ENCODE results near the gene ESF1. TPM values are rescaled to one million over a fixed set of nuclear protein-coding genes. Genes with fewer than 3 reads are reported as not detected.

ESF1 gene, protein sequence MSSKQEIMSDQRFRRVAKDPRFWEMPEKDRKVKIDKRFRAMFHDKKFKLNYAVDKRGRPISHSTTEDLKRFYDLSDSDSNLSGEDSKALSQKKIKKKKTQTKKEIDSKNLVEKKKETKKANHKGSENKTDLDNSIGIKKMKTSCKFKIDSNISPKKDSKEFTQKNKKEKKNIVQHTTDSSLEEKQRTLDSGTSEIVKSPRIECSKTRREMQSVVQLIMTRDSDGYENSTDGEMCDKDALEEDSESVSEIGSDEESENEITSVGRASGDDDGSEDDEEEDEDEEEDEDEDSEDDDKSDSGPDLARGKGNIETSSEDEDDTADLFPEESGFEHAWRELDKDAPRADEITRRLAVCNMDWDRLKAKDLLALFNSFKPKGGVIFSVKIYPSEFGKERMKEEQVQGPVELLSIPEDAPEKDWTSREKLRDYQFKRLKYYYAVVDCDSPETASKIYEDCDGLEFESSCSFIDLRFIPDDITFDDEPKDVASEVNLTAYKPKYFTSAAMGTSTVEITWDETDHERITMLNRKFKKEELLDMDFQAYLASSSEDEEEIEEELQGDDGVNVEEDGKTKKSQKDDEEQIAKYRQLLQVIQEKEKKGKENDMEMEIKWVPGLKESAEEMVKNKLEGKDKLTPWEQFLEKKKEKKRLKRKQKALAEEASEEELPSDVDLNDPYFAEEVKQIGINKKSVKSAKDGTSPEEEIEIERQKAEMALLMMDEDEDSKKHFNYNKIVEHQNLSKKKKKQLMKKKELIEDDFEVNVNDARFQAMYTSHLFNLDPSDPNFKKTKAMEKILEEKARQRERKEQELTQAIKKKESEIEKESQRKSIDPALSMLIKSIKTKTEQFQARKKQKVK
- 7.4 and 13.8 TPM in 2 replicates for total RNA-seq

DNA sequence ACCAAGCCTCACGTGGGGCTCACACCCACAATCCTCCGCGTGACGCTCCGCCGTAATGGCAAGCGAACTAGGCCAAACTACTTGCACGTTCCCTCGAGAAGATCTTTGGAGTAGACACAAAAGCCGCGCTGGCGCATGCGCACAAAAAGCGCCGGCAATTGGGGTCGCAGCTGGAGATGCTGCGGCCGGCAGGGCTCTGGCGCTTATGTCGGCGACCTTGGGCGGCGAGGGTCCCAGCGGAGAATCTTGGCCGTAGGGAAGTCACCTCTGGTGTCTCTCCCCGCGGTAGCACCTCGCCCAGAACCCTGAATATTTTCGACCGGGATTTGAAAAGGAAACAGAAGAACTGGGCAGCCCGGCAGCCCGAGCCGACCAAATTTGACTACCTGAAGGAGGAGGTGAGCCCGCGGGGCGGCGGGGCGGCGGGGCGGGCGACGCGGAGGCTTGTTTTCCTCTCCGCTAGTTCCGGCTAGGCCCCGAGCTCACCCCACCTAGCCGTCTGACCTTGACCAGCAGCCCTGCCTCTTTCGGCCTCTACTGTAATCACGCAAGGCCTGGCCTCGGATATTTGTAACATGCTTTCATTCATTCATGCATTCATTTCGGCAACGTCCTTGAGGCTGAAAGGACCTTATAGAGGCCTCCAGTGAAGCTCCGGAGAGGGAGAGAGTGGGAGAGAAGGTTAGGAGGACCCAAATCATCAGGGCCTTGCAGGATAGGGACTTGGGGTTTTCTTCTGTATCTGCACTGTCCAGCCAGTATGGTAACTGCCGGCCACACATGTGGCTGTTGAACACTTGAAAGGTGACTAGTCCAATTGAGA lies at the start of gene ESF1, which contains the start of gene NDUFAF5:
ESF1 (minus strand) TSS at position 27 of the 823 bp plus-strand sequence. CDS start 1,779 bp downstream, outside the sequence.
NDUFAF5 (plus strand) TSS at position 136 of the 823 bp plus-strand sequence; CDS start at position 177, 41 bp downstream.
- peak within 1 kb of the TSS; percentile 98 for H3K4me3 ChIP-seq (ENCODE audit: low read depth, low read length)
- DNase-seq (ENCODE audit: low read depth), result peak; percentile 97
- TF ChIP-seq CTCF (IDR thresholded peaks at IDR 0.05; ENCODE audit: insufficient read depth, low read depth, low read length), result no peak

GRCh38 chr20:13831476-13831875 lies 46.8 kb upstream of the ESF1 start:
- DNase-seq (ENCODE audit: low read depth), result no peak
- no peak for TF ChIP-seq CTCF (IDR thresholded peaks at IDR 0.05; ENCODE audit: insufficient read depth, low read depth, low read length)
- H3K4me3 ChIP-seq (ENCODE audit: low read depth, low read length), result no peak overlapping the region

GRCh38 chr20:13825465-13825864 lies 40.7 kb upstream of the ESF1 start:
- DNase-seq (ENCODE audit: low read depth), result no peak
- TF ChIP-seq CTCF (IDR thresholded peaks at IDR 0.05; ENCODE audit: insufficient read depth, low read depth, low read length), result no peak
- H3K4me3 ChIP-seq (ENCODE audit: low read depth, low read length), result no peak overlapping the region

DNA sequence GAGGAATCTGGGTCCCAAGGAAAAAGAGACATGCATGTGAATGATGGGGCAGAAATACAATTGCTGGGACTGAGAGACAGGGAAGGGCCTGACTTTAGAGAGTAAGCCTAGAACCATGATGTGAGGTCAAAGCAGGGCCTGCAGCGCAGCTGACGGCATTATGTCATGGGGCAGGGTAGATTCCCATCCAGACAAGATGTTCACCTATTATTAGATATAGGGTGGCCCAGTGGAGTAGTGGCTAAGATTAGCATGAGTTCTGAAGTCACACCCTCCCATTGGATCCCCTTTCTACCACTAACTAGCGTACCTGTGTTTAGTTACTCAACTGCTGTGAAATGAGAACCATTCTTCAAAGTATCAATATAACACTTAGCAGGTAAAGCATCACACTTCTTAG lies 39.7 kb upstream of the ESF1 start:
- H3K4me3 ChIP-seq (ENCODE audit: low read depth, low read length), result no peak overlapping the region
- no peak for DNase-seq (ENCODE audit: low read depth)
- TF ChIP-seq CTCF (IDR thresholded peaks at IDR 0.05; ENCODE audit: insufficient read depth, low read depth, low read length), result no peak

DNA sequence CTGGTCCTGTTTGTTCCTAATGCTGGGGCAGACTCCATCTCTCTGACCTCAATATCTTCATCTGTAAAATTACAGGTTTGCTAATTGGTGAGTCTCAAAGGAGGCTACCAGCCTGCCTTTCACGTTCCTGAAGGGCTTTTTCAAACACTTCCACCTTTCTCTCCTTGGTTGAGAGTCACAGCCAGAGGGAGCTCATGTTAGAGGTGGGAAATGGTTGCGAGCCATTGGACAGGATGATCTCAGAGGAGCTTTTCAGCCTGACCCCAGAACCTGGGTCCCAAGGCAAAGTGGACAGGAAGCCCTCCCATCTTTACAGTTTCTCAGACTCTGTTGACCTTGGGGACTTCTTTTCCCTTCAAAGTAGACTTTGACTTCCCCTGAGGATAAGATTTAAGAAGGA lies 37.7 kb upstream of the ESF1 start:
- no peak for DNase-seq (ENCODE audit: low read depth)
- H3K4me3 ChIP-seq (ENCODE audit: low read depth, low read length), result no peak overlapping the region
- TF ChIP-seq CTCF (IDR thresholded peaks at IDR 0.05; ENCODE audit: insufficient read depth, low read depth, low read length), result no peak

- DNase-seq (ENCODE audit: low read depth), result peak; percentile 40
- TF ChIP-seq CTCF (IDR thresholded peaks at IDR 0.05; ENCODE audit: insufficient read depth, low read depth, low read length), result no peak
- H3K4me3 ChIP-seq (ENCODE audit: low read depth, low read length), result no peak overlapping the region
Observed at GRCh38 chr20:13821876-13822275, 37.2 kb upstream of the ESF1 start.

All from fibroblast of villous mesenchyme (primary cell).